ENCODE results near the gene LRRFIP1. TPM values are rescaled to one million over a fixed set of nuclear protein-coding genes. Genes with fewer than 3 reads are reported as not detected.

The LRRFIP1 gene
- total RNA-seq, 2 experiments from 2014 or later, result 242 to 248 TPM

GRCh38 chr2:237643582-237644380 is 16.4 kb downstream of the LRRFIP1 start:
- Mint-ChIP-seq H3K9me3 (no peaks in the 10 kb centered on the region), H3K27me3 (peaks cover 6% of the 10 kb centered on the region), H3K27ac (no peak overlapping the region), H3K4me3 (no peak overlapping the region), H3K36me3 (ENCODE audit: low read depth) (no peaks in the 10 kb centered on the region), H3K4me1 (no peaks in the 10 kb centered on the region)
- ChIA-PET POLR2A (no interaction called here), CTCF (no interaction called here)
- DNase-seq, result no peak

- no peak for DNase-seq
- ChIA-PET POLR2A (no interaction called here), CTCF (no interaction called here)
- no peaks in the 10 kb centered on the region for H3K36me3 Mint-ChIP-seq (ENCODE audit: low read depth)
- no peaks in the 10 kb centered on the region for H3K4me1 Mint-ChIP-seq
- no peak overlapping the region for H3K27ac Mint-ChIP-seq
- no peak overlapping the region for H3K4me3 Mint-ChIP-seq
- no peaks in the 10 kb centered on the region for H3K9me3 Mint-ChIP-seq
- H3K27me3 Mint-ChIP-seq, result peaks cover 6% of the 10 kb centered on the region
Observed at GRCh38 chr2:237644381-237644703, 17.0 kb downstream of the LRRFIP1 start.

- DNase-seq, result no peak
- POLR2A ChIA-PET, result no interaction called here
- H3K27ac Mint-ChIP-seq, result no peak overlapping the region
- H3K27me3 Mint-ChIP-seq, result peaks cover 12% of the 10 kb centered on the region
- H3K4me3 Mint-ChIP-seq, result no peak overlapping the region
- CTCF ChIA-PET, result no interaction called here
- no peaks in the 10 kb centered on the region for H3K36me3 Mint-ChIP-seq (ENCODE audit: low read depth)
- H3K4me1 Mint-ChIP-seq, result no peaks in the 10 kb centered on the region
- H3K9me3 Mint-ChIP-seq, result no peaks in the 10 kb centered on the region
Observed at GRCh38 chr2:237645261-237645660, 17.9 kb downstream of the LRRFIP1 start.

- CTCF ChIA-PET, result no interaction called here
- Mint-ChIP-seq H3K27ac (no peak overlapping the region), H3K4me1 (no peaks in the 10 kb centered on the region), H3K36me3 (ENCODE audit: low read depth) (no peaks in the 10 kb centered on the region), H3K27me3 (peaks cover 20% of the 10 kb centered on the region), H3K9me3 (peaks cover 3% of the 10 kb centered on the region), H3K4me3 (no peak overlapping the region)
- DNase-seq, result no peak
- POLR2A ChIA-PET, result no interaction called here
Observed at GRCh38 chr2:237647176-237648015, 20.0 kb downstream of the LRRFIP1 start.

- Mint-ChIP-seq H3K27me3 (peaks cover 24% of the 10 kb centered on the region), H3K36me3 (ENCODE audit: low read depth) (no peaks in the 10 kb centered on the region), H3K4me1 (no peaks in the 10 kb centered on the region), H3K4me3 (no peak overlapping the region), H3K27ac (no peak overlapping the region), H3K9me3 (peaks cover 3% of the 10 kb centered on the region)
- CTCF ChIA-PET, result no interaction called here
- POLR2A ChIA-PET, result no interaction called here
- no peak for DNase-seq
Observed at GRCh38 chr2:237648016-237648381, 20.6 kb downstream of the LRRFIP1 start.

- H3K4me3 Mint-ChIP-seq, result no peak overlapping the region
- DNase-seq, result no peak
- peaks cover 29% of the 10 kb centered on the region for H3K27me3 Mint-ChIP-seq
- no peak overlapping the region for H3K27ac Mint-ChIP-seq
- ChIA-PET CTCF (no interaction called here), POLR2A (no interaction called here)
- H3K9me3 Mint-ChIP-seq, result peaks cover 3% of the 10 kb centered on the region
- peaks cover 2% of the 10 kb centered on the region for H3K4me1 Mint-ChIP-seq
- H3K36me3 Mint-ChIP-seq (ENCODE audit: low read depth), result no peaks in the 10 kb centered on the region
Observed at GRCh38 chr2:237649541-237650454, 22.4 kb downstream of the LRRFIP1 start.

- no peak overlapping the region for H3K4me3 Mint-ChIP-seq
- H3K36me3 Mint-ChIP-seq (ENCODE audit: low read depth), result no peaks in the 10 kb centered on the region
- H3K27me3 Mint-ChIP-seq, result peaks cover 29% of the 10 kb centered on the region
- H3K4me1 Mint-ChIP-seq, result peaks cover 5% of the 10 kb centered on the region
- ChIA-PET CTCF (no interaction called here), POLR2A (no interaction called here)
- peaks cover 3% of the 10 kb centered on the region for H3K9me3 Mint-ChIP-seq
- H3K27ac Mint-ChIP-seq, result no peak overlapping the region
- no peak for DNase-seq
Observed at GRCh38 chr2:237650455-237650850, 23.1 kb downstream of the LRRFIP1 start.

GRCh38 chr2:237651761-237652160 is 24.4 kb downstream of the LRRFIP1 start:
- peaks cover 10% of the 10 kb centered on the region for H3K4me1 Mint-ChIP-seq
- no peak overlapping the region for H3K4me3 Mint-ChIP-seq
- H3K27me3 Mint-ChIP-seq, result peaks cover 28% of the 10 kb centered on the region
- no peaks in the 10 kb centered on the region for H3K36me3 Mint-ChIP-seq (ENCODE audit: low read depth)
- no peak overlapping the region for H3K27ac Mint-ChIP-seq
- ChIA-PET POLR2A (no interaction called here), CTCF (no interaction called here)
- H3K9me3 Mint-ChIP-seq, result peaks cover 3% of the 10 kb centered on the region
- no peak for DNase-seq

- H3K27me3 Mint-ChIP-seq, result peaks cover 31% of the 10 kb centered on the region
- peaks cover 10% of the 10 kb centered on the region for H3K4me1 Mint-ChIP-seq
- peaks cover 3% of the 10 kb centered on the region for H3K9me3 Mint-ChIP-seq
- no peak overlapping the region for H3K27ac Mint-ChIP-seq
- ChIA-PET CTCF (no interaction called here), POLR2A (no interaction called here)
- H3K4me3 Mint-ChIP-seq, result no peak overlapping the region
- H3K36me3 Mint-ChIP-seq (ENCODE audit: low read depth), result no peaks in the 10 kb centered on the region
- DNase-seq, result no peak
Observed at GRCh38 chr2:237652181-237652580, 24.8 kb downstream of the LRRFIP1 start.

- ChIA-PET POLR2A (no interaction called here), CTCF (no interaction called here)
- peaks cover 3% of the 10 kb centered on the region for H3K9me3 Mint-ChIP-seq
- H3K4me1 Mint-ChIP-seq, result peaks cover 10% of the 10 kb centered on the region
- H3K36me3 Mint-ChIP-seq (ENCODE audit: low read depth), result no peaks in the 10 kb centered on the region
- H3K4me3 Mint-ChIP-seq, result no peak overlapping the region
- peaks cover 36% of the 10 kb centered on the region for H3K27me3 Mint-ChIP-seq
- no peak overlapping the region for H3K27ac Mint-ChIP-seq
- DNase-seq, result no peak
Observed at GRCh38 chr2:237652854-237653253, 25.5 kb downstream of the LRRFIP1 start.

GRCh38 chr2:237653776-237654558 is 26.6 kb downstream of the LRRFIP1 start:
- POLR2A ChIA-PET, result no interaction called here
- Mint-ChIP-seq H3K27me3 (peaks cover 43% of the 10 kb centered on the region), H3K4me3 (no peak overlapping the region), H3K9me3 (peaks cover 3% of the 10 kb centered on the region), H3K27ac (no peak overlapping the region), H3K4me1 (peaks cover 10% of the 10 kb centered on the region), H3K36me3 (ENCODE audit: low read depth) (no peaks in the 10 kb centered on the region)
- no peak for DNase-seq
- CTCF ChIA-PET, result no interaction called here

- Mint-ChIP-seq H3K4me1 (peaks cover 10% of the 10 kb centered on the region), H3K36me3 (ENCODE audit: low read depth) (no peaks in the 10 kb centered on the region), H3K27ac (no peak overlapping the region), H3K4me3 (no peak overlapping the region), H3K9me3 (peaks cover 3% of the 10 kb centered on the region), H3K27me3 (peaks cover 39% of the 10 kb centered on the region)
- no peak for DNase-seq
- ChIA-PET CTCF (no interaction called here), POLR2A (interaction anchor here (2.8 kb wide), 1 partner anchor 15 kb away, joined by 8 read pairs; no protein-coding TSS in a partner anchor)
Observed at GRCh38 chr2:237657063-237657462, 29.7 kb downstream of the LRRFIP1 start.

Measured in activated CD4-positive, alpha-beta memory T cell treated with anti-CD3 and anti-CD28 coated beads, Interleukin-2, amount 10 ng/mL, durations not matched to agents 7 days and 5 days (primary cell).